Fibroblast of the conjunctiva (primary cell): ENCODE measurements around the gene ASPN.
A peak's percentile ranks its signal among the peaks of the same experiment; 100 is the strongest.

ENCODE experiments used
- DNase-seq: peaks from one replicate; pipeline ENCODE4 v3.0.0-alpha.2; 2010; ENCODE audit warnings: low read depth

The ASPN gene

DNA sequence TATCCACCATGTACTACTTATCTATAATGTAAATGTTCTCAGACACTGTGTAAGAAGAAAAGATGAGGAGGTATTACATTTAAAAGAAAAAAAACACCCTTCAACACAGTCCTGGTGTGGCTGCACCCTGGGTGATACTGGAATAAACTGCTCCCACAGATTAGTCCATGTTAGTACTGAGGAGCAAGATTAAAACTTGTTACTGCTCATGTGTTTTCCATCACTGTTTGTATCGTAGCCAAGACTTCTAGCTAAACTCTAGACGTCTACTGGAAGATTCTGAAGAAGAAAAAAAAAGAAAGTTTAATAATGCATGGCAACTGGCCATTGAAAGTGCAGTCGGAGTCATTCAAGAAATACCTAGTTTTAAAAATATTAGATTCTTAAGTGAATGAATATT, at the start of gene ASPN:
ASPN (minus strand) TSS at position 178 of the 400 bp plus-strand sequence.
- peak; percentile 89 for DNase-seq

DNA sequence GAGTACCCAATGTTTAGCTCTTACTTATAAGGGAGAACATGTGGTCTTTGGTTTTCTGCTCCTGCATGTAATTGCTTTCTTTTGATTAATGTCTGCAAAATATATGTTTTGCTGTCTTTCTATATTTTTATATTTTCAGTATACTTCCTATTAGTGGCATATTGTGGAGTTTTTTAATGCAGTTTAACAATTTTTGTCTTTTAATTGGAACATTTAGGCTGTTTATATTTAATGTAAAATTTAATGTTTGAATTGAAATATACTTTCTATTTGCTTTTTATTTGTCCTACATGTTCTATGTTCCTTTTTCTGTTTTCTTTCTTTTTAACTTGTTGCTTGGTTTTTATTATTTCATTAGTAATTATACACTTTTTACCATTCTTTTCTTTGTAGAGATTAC, 48.6 kb upstream of the ASPN start:
- DNase-seq, result no peak

DNA sequence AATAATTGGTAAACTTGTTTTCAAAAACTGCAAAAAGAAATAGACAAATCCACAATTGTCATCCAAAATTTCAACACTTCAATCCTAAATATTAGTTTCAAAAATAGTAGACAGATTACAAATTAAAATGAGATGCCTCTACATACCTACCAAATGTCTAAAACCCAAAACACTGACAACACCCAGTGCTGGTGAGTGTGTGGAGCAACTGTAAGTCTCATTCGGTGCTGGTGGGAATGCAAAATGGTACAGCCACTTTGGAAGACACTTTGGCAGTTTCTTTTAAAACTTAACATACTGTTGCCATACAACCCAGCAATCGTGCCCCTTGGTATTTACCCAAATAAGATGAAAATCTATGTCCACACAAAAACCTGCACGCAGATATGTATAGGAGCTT, 46.8 kb upstream of the ASPN start:
- DNase-seq, result no peak

DNA sequence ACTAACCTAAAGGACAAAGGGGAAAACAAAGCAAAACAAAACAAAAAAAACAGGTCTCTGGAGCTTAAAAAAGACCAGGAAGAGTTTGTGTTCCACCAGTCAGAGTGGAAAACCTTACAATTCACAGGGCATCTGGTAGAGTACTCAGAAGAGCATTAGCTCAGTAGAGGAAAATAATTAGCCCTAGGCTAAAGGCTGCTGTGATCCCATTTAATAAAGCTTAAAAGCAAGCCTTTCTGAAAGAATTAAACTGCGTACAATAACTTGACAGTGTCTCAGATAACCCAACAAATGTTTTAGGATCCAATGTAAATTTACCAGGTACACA, 46.2 kb upstream of the ASPN start:
- no peak for DNase-seq

DNA sequence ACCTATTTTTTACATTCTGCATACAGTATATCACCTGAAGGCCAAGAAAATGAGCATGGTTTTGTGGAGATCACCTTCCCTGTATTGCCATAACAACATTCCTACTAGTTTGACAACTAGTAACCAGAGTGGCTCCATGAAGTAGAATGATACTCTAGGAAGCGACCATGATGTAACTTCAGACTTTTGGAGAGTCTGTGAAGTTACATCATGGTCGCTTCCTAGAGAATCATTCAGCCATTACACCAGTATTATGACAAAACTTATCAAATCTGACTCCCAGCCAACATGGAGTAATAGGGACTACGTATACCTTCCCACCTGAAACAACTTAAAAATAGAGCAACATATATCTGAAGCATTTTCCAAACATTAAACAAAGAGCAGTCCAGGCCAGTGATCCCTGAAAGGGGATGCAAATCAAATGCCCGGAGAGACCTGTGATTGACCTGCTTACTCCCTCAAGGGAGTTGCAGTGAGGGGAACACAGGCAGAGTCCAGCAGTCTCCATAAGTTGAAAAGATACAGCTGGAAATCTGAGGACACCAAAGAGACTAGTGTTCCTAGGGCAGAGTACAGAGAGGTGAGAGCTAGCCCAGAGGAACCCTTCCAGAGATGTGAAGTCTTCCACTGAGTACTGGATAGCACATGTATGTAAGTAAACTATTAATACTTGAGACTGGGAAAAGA, 45.7 kb upstream of the ASPN start:
- DNase-seq, result no peak

DNA sequence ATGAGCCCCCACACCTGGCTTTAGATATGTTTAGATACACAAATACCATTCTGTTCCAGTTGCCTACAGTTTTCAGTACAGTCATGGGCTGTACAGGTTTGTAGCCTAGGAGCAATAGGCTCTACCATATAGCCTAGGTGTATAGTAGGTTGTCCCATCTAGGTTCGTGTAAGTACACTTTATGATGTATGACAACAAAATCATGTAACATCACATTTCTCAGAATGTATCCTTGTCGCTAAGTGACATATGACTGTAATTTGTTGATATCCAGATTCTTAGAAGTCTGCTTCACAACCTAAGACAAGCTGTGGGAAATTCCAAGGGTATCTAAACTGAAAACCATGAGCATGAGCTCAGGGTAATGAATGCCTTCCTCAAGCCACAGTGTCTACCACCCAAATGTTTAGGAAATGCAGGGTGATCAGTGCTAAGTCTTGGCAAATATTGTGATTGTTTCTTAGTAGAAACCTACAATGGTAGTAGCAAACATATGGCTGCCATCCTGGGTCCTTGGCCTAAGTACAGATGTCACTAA, 45.1 kb upstream of the ASPN start:
- DNase-seq, result no peak

DNA sequence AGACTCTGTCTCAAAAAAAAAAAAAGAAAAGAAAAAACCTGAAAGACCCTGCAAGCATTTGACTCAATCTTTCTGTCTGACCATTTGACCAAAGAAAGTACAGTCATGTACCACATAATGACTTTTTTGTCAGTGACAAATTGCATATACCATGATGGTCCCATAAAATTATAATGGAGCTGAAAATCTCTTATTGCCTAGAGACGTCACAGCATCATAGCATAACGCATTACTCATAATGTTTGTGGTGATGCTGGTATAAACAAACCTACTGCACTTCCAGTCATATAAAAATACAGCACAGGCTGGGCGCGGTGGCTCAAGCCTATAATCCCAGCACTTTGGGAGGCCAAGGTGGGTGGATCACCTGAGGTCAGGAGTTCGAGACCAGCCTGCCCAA, 43.0 kb upstream of the ASPN start:
- no peak for DNase-seq

DNA sequence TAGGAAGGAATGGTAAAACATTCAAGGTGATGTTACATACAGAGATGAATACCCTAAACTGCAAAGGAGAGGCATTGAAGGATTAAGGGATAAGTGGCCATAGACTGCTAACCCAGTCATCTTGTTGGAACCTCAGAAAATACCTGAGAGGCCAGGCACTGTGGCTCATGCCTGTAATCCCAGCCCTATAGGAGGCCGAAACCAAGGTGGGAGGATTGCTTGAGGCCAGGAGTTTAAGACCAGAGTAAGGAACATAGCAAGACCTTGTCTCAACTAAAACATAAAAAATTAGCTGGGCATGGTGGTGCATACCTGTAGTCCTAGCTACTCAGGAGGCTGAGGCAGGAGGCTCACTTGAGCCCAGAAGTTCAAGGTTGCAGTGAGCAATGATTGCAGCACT, 42.6 kb upstream of the ASPN start:
- DNase-seq, result no peak

DNA sequence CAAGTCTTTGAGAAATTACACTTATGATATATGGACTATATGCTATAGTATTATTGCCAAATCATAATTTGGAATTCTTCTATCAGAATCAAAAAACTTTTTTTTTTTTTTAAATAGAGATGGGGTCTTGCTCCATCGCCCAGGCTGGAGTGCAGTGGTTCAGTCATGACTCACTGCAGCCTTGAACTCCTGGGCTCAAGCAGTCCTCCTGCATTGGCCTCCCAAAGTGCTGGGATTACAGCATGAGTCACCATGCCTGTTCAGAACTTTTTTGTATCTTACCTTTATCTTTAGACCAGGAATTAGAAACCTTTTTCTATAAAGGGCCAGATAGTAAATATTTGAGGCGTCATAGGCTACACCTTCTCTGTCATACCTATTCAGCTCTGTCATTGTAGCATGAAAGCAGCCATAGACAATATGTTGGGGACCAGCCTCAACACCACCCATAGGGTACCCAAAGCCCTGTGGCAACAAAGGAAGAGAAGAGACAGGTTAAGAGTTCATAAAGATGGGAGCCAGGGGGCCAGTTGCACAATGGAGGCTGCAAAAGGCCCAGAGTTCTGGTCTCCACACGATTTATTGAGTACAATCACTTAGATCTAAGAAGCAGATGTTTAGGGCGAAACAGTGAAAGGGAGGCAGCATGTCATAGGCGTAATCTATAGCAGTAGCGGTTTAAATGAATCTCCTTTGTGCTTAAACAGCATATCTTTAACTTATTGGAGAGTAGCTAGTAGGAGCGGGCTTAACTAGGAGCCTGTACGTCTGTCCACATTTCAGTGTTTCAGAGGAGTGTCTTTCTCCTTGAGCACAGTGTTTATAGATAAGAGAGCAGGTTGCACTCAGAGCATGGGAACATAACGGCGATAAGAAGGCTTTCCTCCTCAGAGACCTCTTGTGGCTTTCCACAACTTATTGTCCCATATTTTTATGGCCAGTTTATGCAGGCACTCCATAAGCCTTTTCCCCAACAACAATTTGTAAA, 41.0 kb upstream of the ASPN start:
- DNase-seq, result no peak

DNA sequence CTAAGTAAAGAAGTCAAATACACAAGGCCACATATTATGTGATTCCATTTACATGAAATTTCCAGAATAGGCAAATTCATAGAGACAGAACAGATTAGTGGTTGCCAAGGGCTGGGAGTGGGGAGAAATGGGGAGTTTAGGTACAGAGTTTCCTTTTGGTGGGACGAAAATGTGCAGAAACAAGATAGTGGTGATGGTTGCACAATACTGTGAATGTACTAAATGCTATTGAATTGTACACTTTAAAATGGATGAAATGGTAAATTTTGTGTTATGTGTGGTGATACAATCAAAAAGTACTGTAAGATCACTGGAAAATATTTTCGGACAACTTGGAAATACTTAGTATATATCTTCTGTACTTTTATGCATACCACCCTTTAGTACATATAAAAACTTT, 38.5 kb upstream of the ASPN start:
- DNase-seq, result no peak

DNA sequence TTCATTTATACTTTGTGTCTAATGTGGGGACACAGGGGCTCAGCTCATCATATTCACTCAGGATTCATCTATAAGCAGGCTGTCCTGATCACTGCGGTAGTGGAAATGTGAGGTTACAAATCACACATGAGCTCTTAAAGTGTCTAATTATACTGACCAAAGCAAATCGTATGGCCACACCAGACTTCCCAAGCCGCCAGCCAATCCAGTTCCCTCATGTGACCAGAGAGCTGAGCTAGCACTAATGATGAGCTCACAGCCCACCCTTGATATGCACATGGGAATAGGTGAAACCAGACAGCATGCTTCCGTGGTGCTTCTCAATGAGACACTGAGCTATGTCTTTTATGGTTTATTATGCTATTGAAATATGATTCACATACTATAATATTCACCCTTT, 35.9 kb upstream of the ASPN start:
- no peak for DNase-seq

DNA sequence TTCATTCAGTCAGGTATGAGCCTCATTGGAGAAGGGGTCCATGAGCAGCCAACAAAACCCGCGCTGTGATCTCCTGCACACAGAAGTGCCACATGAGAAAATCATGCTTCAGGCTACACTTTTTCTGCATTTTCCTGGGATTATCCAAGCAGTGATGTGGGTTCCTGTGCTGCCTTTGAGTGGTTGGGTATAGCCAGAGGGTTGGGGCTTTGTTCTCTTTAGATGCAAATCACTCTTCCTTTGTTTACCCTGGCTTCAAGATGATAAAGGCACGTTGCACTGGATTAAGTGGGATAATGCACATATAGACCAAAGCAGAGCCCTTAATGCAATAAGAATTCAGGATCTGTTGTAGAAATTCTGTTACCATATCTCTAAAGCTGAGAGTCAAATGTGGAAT, 34.7 kb upstream of the ASPN start:
- DNase-seq, result no peak

DNA sequence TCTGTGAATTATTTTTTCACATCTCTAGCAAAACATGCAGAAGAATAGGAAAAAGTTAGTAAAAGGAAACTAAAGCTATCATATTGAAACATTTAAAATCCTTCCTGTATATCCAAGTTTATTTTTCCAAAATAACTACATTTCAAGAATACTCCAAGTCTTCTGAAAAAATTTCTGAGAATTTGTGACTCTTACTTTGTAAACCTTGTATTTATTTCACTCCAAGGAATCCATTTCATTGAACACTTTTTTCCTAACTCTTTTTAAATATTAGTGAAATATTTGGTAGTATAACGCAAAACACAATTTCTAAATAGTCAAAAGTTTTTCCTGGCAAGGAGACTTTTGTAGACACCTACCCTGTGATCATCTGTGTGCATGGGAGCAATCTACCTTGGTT, 34.2 kb upstream of the ASPN start:
- DNase-seq, result no peak

DNA sequence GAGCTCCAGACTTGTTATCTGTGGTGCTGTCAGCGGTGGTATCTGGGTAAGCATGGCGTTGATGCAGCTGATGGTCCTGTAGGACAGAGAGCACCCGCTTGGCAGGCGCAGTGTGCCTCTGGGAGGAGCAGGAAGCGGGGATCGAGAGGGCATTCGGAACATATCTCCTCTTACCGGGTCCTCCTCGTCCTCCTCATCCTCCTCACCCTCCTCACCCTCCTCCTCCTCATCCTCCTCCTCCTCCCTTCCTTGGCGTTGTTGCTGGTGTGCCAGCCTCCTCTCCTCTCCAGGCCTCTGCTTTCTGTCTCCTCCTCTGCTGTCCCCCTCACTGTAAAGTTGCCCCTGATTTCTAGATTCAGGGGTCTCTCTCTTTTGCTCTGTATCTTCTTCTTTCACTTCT, 32.3 kb upstream of the ASPN start:
- DNase-seq, result no peak

DNA sequence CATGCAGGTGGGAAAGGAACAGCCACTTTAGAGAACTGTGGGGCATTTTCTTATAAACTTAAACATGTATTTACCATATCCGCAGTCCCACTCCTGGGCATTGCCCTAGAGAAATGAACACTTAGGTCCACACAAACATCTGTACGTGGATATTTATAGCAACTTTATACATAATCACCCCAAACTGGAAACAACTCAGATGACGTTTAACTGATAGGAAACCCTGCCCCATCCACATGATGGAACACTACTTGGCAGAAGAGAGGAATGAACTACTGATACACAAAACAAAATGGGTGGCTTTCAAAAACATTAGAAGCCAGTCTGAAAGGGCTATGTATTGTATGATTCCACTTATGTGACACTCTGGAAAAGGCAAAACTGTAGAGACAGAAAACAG, 31.0 kb upstream of the ASPN start:
- no peak for DNase-seq

DNA sequence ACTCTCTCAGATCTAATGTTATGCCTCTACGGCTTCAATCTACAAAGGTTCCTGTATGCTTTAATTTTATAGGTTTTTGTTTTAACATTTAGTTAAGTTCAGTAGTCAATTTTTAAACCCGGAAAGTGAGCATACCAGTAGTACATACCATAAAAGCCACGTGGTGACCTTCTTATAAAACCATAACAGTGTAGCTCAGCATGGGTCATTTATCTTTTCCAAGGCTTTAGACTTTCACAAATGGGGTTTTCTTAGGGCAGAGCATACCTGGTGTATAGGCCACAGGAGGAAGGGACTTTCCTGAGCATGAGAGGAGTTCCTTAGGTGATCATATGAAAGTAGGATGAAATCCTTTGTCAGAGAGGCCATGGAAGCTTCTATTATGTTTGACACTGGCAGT, 30.3 kb upstream of the ASPN start:
- no peak for DNase-seq

DNA sequence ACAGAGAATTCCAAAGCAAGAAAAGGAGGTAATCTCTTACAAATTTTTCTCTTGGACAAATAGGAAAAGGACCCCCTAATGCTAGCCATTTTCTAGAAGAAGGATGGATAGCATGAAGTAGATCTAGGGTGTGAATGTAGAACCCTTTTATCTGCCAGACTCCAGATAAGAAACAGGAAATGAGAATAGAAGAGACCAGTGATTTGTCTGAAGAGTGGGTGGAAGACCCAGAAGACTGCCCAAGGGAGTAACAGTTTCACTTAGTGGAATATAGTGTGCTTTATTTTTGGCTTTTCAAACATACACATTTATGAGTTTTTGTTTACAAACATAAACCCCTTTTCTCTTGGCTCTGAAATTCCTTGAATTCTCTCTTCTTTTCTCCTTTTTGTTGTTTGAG, 28.4 kb upstream of the ASPN start:
- no peak for DNase-seq

DNA sequence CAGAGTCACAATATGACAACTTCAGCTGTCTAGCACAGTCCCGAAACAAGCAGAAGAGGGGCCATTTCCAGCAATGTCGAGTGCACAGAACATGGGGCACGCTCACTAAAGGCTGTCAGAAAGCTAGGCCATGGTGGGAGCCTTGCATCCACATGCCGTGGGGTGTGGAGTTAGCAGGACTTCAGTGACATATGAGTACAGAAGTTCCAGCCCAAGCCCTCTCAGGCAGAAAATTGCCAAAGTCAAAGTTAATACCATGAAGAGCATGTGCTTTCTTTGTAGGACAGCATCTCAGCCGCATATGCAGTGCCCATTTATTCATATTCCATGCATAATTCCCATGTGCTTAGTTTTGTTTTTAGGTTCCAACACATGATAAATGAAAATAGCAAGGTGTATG, 26.7 kb upstream of the ASPN start:
- no peak for DNase-seq

DNA sequence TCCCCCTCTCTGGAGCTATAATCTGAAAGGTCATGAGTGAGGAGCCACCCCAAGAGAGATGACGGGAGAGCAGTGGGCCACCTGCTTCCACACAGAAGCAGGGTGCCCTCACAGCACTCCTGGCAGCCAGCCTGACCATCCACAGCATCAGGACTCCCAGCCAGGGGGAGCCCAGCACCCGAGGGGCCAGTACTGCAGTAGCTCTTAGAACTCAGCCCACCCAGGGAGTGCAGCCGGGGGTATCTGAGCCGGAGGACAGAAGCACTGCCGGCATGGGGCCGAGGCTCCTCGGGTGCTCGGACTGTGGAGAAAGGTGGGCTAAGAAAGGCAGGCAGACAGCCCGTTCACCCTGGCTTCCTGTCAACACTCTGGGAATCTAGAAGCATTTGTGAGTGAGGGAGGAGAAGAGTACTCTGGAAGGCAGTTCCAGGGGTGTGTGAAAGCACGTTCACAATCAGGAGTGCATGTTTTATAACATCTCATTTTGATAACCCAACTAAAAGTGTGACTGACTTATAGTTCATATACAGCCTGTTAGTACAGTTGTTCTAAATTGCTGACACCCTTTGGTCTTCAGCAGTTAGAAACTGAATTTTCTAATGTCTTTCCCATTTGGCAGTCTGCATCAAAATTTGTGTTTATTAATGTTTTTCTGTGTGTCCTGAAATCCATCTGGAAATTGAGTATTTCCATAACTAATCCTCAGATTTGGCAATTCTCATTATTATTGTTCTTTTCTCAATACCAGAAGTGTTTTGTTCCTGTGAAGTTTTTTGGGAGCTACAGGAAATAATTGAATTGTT, 25.9 kb upstream of the ASPN start:
- no peak for DNase-seq

DNA sequence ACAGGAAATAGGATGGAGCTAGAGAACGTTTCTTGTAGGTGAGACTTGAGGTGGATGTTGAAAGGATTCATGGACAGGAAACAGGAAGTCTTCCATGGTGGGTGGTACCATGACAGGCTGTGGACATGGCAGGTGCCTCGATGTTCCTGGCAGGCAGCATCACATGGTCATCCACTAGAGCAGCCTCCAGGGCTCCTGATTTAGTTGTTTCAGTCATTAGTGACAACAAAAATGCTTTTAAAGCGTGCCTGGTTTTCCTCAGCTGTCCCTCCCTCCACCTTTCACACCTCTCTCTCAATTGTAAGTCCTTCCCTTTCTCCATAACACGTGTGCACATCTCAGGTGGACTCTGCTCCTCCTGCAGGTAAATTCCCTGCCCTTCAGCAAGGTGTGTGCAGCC, 25.2 kb upstream of the ASPN start:
- DNase-seq, result no peak

DNA sequence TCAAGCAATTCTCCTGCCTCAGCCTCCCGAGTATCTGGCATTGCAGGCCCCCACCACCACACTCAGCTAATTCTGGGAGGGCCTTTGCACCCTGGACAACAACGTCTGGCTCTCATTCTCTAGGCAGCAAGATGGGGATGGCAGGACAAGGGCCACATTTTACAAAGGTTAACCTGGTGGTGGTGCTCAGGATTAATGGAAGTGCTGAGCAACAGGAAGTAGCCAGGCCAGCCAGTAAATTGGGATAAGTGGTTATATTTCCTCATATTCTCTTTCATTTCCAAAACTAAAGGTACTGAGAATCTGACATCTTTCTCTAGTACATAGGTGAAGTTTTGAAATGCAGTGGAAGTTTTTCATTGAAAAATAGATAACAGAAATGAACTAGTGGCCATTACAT, 24.7 kb upstream of the ASPN start:
- DNase-seq, result no peak

DNA sequence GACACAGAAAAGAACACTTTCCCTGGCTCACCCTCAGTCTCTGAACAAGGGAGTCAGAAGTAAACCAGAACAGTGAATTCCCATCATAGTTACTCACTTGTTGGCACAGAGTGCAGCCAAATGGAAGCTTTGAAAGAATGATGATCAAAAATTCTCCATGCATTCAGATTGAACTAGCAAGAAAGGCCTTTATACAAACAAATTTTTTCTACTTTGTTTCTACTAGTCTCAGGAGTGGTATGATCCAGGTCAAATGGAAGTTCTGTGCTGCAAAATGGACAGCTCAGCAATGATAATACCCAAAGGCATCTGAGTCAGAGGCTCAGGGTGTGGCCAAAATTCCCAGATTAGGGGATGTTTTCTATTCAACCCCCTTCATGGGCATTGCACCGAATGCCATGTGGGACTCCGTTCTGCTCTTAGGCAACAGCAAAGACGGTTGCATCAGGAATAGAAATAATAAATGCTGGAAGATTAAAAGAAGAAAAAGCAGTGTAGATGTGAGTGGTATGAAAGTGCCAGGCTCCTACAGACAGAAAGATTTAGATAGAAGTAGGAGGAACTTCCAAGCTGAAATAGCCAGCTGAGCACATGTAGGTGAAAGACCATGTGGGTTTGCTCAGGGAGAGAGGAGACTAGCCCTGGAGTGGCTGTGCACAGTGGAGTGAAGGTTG, 24.0 kb upstream of the ASPN start:
- peak; percentile 99 for DNase-seq
